ENCODE data around the gene MYD88. TPM values are rescaled to one million over a fixed set of nuclear protein-coding genes. Genes with fewer than 3 reads are reported as not detected.
"Not testable (repeated sequence)": the region's sequence is repeated elsewhere in the genome, so short reads cannot be mapped to it uniquely, and the experiment has no call there.

Gene MYD88
- total RNA-seq, 1 experiment from 2014 or later, result 3.2 TPM

- no peak for DNase-seq (ENCODE audit: low read depth)
Measured at GRCh38 chr3:38142959-38143358, 4.5 kb downstream of the MYD88 start.

- no peak for DNase-seq (ENCODE audit: low read depth)
Measured at GRCh38 chr3:38143511-38143910, 5.0 kb downstream of the MYD88 start.

DNA sequence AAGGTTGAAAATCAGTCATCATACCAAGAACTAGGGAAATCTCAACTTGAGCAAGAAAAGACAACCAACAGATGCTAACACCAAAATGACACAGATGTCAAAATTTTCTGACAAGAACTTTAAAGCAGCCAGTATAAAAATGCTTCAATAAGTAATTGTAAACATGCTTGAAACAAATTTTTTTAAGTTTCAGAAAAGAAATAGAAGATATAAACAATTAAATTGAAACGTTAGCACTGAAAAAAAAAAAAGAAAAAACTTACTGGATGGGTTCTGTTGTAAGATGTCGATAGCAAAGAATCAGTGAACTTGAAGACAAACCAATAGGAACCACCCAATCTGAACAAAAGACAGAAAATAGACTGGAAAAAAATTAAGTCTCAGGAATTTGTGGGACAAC is 8.0 kb downstream of the MYD88 start:
- no peak for DNase-seq (ENCODE audit: low read depth)

DNA sequence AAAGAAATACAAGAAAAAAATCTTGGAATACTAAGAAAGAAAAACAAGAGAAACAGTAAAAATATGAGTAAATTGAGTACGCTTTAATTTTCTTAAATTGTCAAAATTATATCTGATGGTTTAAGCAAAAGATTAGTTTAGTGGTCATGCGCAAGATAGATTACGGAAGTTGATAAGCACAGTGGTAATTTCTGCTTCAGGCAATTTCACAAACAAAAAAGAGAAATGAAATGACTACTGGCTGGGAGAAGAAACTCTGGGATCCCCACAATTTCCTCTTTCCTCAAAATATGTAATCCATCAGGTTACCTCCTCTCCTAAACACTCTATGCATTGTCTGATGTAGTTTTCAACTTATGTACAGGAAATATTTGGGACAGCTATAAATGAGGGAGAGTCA is 9.0 kb downstream of the MYD88 start:
- DNase-seq (ENCODE audit: low read depth), result no peak

DNA sequence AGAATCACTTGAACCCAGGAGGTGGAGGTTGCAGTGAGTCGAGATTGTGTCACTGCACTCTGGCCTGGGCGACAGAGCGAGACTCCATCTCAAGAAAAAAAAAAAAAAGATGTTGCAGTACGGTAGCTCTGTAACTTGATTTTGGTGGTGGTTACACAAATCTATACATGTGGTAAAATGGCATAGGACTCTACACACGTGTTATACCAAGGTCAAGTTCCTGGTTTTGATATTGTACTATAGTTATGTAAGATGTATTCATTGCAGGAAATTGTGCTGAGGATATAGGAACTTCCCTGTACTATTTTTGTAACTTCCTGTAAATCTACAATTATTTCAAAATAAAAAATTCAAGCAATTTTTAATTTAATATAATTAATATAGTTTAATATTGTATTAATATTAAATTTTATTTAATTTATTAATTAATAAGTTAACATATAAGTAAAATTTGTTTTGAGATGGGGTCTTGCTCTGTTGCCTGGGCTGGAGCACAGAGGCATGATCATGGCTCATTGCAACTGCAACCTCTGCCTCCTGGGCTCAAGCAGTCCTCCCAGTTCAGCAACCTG is 9.9 kb downstream of the MYD88 start:
- DNase-seq (ENCODE audit: low read depth), result no peak

GRCh38 chr3:38149708-38150107 is 11.2 kb downstream of the MYD88 start:
- no peak for DNase-seq (ENCODE audit: low read depth)

- DNase-seq (ENCODE audit: low read depth), result peak; percentile 15
Measured at GRCh38 chr3:38150780-38151528, 12.5 kb downstream of the MYD88 start.

- DNase-seq (ENCODE audit: low read depth), result no peak
Measured at GRCh38 chr3:38151667-38152265, 13.3 kb downstream of the MYD88 start.

- no peak for DNase-seq (ENCODE audit: low read depth)
Measured at GRCh38 chr3:38152609-38153008, 14.1 kb downstream of the MYD88 start.

GRCh38 chr3:38153221-38153620 is 14.8 kb downstream of the MYD88 start:
- no peak for DNase-seq (ENCODE audit: low read depth)

- peak; percentile 34 for DNase-seq (ENCODE audit: low read depth)
Measured at GRCh38 chr3:38154033-38154494, 15.6 kb downstream of the MYD88 start.

DNA sequence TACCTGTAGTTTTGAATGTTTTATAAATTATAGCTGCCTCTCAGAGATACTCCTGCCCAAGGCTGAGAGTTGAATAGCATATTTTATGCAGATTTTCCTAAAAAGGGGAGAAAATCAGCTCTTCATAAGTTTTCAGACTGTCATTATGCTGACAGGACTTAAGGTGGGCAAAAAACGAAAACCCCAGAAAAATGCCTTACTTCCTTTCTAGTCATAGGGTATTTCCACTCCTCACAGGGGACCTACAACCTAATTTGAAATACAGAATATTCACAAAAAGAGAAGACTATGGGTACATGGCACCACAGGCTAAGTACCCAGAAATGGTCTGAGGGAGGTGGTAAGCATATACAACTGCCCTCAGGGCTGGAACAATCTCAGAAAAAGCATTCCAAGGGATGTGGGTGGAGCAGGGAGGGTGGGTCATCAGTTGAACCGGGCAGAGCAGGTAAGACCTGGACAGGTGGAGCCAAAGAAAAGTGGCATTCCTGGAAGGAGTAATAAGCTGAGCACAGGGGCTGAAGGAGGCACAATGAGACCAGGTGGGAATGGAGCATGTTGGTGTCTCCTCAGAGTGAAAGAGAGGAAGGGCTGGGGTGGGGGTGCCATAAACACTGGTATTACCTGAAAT is 16.3 kb downstream of the MYD88 start:
- DNase-seq (ENCODE audit: low read depth), result no peak

GRCh38 chr3:38155825-38156224 is 17.4 kb downstream of the MYD88 start:
- DNase-seq (ENCODE audit: low read depth), result no peak

- DNase-seq (ENCODE audit: low read depth), result no peak
Measured at GRCh38 chr3:38157117-38157516, 18.7 kb downstream of the MYD88 start.

DNA sequence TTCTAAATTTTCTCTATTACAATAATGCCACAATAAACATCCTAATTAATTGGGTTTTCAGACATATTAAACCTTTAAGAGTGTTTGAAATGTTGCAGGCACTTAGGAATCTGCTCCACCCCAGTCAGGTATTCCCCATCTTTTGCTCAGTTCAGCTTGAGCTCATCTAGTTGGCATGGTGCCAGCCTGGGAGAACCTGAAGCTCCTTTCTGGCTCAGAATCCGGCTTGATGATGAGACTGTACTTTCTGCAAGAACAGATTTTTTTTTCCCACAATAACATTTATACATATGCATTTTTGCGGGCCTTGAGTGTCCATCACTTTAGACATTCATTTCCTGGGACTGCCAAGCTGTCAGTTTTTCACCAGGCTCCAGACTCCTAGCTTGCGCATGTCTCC is 19.1 kb downstream of the MYD88 start:
- no peak for DNase-seq (ENCODE audit: low read depth)

GRCh38 chr3:38158472-38158871 is 20.0 kb downstream of the MYD88 start:
- DNase-seq (ENCODE audit: low read depth), result no peak

DNA sequence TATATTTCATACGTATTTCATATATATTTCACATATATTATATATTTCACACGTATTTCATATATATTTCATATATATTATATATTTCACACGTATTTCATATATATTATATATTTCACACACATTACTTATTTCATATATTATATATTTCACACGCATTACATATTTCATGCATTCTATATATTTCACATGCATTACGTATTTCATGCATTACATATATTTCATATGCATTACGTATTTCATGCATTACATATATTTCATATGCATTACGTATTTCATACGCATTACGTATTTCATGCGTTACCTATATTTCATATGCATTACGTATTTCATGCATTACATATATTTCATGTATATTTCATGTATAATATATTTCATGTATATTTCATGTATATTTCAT is 22.2 kb downstream of the MYD88 start:
- not testable (repeated sequence) for DNase-seq (ENCODE audit: low read depth)

DNA sequence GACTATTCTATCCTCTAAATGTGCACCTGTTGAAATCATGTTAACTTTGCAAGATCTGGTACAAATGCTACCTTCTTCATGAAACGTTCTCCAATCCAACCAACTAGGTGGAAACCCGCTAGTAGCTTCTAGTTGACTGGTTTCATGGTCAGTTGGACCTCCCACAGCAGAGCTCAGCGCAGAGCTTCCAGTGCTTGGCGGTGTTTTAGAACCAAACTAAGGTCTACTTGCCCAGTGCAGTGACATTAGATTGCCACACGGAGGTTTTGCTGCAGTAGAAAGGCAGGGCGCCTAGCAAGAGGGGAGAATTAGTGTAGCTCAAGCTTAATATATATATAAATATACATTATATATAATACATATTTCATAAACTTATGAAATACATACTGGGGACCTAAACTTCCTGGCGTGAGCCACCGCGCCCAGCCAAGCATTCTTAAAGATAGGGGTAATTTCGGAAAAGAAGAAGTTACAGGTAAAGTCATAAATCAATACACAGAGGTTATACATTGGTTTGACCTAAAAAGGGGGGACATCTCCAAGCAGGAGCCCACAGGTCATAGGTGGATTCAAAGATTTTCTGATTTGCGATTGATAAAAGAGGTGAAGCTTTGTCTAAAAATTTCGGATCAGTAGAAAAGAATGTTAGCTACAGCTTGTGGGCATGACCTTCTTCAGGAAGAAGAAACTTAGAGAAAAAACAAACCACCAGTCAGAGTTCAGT is 24.8 kb downstream of the MYD88 start:
- peak; percentile 24 for DNase-seq (ENCODE audit: low read depth)

- no peak for DNase-seq (ENCODE audit: low read depth)
Measured at GRCh38 chr3:38163841-38164642, 25.6 kb downstream of the MYD88 start.

DNA sequence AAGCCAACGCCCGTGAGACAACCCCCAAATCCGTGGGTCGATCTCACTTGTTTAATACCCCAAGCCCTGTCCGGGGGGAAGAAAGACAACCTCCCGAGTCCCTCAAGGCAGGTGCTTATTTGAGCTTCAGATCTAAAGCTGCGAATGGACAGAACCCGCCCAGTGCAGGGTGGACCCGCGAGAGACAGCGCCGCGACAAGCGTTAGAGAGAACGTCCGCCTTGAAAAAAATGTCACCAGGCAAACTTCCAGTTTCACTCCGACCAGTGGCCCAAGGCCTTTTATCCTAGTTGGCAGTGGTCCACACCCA is 26.1 kb downstream of the MYD88 start:
- no peak for DNase-seq (ENCODE audit: low read depth)

DNA sequence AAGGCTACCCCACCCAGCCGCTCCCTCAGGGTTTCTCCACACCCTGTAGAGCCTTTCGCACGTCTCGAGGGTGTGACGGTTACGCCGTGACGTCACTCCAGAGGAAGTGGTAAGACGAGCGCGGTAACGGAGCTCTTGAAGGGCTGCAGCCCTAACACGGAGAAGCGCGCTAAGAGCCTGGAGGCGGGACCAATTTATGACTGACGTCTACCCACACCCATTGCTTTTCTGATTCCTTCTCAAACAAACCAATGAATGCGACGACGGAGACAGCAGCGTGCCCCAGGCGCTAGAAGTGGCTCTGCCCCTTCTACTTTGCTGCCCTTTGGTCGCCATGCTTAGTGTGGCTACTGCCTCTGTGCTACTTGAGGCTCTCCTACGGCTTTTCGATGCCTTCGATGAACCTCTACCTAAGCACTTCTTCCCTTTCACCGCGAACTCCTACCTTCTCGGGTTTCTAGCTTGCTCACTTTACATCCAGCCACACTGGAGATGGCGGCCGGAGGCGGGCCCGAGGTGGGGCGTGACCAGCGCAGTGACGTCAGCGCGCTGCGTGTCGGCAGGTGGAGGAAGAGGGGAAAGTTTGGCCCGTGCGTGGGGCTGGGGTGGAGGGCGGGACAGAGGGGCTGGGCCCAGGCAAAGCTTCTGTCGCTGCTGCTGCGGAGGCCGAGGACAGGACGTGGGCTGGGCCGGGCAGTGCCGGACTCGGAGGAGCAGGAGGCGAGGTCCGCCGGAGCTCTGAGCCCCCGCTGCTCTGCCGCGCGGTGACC is 26.7 kb downstream of the MYD88 start, which contains the start of gene OXSR1:
Gene OXSR1 (plus strand): TSS at position 586 of the 770 bp plus-strand sequence. CDS start 340 bp downstream, outside the sequence.
- DNase-seq (ENCODE audit: low read depth), result peak; percentile 100
